Measurements from ENCODE around the gene TIGD1. TPM values are rescaled to one million over a fixed set of nuclear protein-coding genes. Genes with fewer than 3 reads are reported as not detected.

Gene TIGD1
- total and polyA plus RNA-seq, 2 experiments from 2014 or later, result 7.6 to 9.3 TPM

- no peak for DNase-seq (ENCODE audit: low spot score)
- peaks cover 8% of the 10 kb centered on the region for H3K4me1 ChIP-seq (ENCODE audit: insufficient read depth)
- H2AFZ ChIP-seq, result no peak overlapping the region
- Mint-ChIP-seq H3K4me3 (no peak overlapping the region), H3K4me1 (peaks cover 25% of the 10 kb centered on the region), H3K9me3 (peaks cover 8% of the 10 kb centered on the region; the same call in 2 of the 3 replicates), H3K27me3 (ENCODE audit: insufficient read depth, low read depth, poor library complexity) (peaks cover 2% of the 10 kb centered on the region), H3K36me3 (ENCODE audit: low read depth) (peaks cover 15% of the 10 kb centered on the region), H3K27ac (no peak overlapping the region)
- H3K4me3 ChIP-seq, result no peak overlapping the region
- H3K27ac ChIP-seq (ENCODE audit: low read depth), result no peak overlapping the region
- H4K20me1 ChIP-seq (replicated peaks; ENCODE audit: insufficient read depth), result peaks cover under 1% of the 10 kb centered on the region; the same call in 1 of the 2 replicates
- H3K4me2 ChIP-seq, result no peak overlapping the region
- no peak for ATAC-seq
- H3K79me2 ChIP-seq (replicated peaks; ENCODE audit: insufficient read depth), result no peaks in the 10 kb centered on the region
- 0 out of 2 replicates have a peak, but pooled peaks cover 8% of the 10 kb centered on the region for H3K9me2 ChIP-seq (ENCODE audit: insufficient read depth)
- no peak for TF ChIP-seq POLR2AphosphoS5 (IDR thresholded peaks at IDR 0.05; ENCODE audit: low read depth)
- no peak for TF ChIP-seq JUNB (IDR thresholded peaks at IDR 0.05; ENCODE audit: unreplicated experiment)
- no peaks in the 10 kb centered on the region for H3K27me3 ChIP-seq (ENCODE audit: insufficient read depth)
- no peaks in the 10 kb centered on the region for H3K36me3 ChIP-seq (ENCODE audit: insufficient read depth)
- H3F3A ChIP-seq (replicated peaks; ENCODE audit: low read depth), result no peaks in the 10 kb centered on the region
Measured at GRCh38 chr2:232587512-232587911, 37.2 kb upstream of the TIGD1 start.

GRCh38 chr2:232586943-232587505, 36.7 kb upstream of the TIGD1 start:
- Mint-ChIP-seq H3K9me3 (peaks cover 8% of the 10 kb centered on the region; the same call in 2 of the 3 replicates), H3K4me1 (peaks cover 25% of the 10 kb centered on the region), H3K4me3 (no peak overlapping the region), H3K36me3 (ENCODE audit: low read depth) (peaks cover 15% of the 10 kb centered on the region), H3K27me3 (ENCODE audit: insufficient read depth, low read depth, poor library complexity) (peaks cover 2% of the 10 kb centered on the region), H3K27ac (no peak overlapping the region)
- H4K20me1 ChIP-seq (replicated peaks; ENCODE audit: insufficient read depth), result peaks cover 3% of the 10 kb centered on the region; the same call in 1 of the 2 replicates
- no peaks in the 10 kb centered on the region for H3F3A ChIP-seq (replicated peaks; ENCODE audit: low read depth)
- H3K4me1 ChIP-seq (ENCODE audit: insufficient read depth), result peaks cover 8% of the 10 kb centered on the region
- no peaks in the 10 kb centered on the region for H3K79me2 ChIP-seq (replicated peaks; ENCODE audit: insufficient read depth)
- DNase-seq (ENCODE audit: low spot score) (no peak), ATAC-seq (no peak)
- H3K4me3 ChIP-seq, result no peak overlapping the region
- no peaks in the 10 kb centered on the region for H3K36me3 ChIP-seq (ENCODE audit: insufficient read depth)
- 0 out of 2 replicates have a peak, but pooled peaks cover 8% of the 10 kb centered on the region for H3K9me2 ChIP-seq (ENCODE audit: insufficient read depth)
- H2AFZ ChIP-seq, result no peak overlapping the region
- H3K4me2 ChIP-seq, result no peak overlapping the region
- no peak overlapping the region for H3K27ac ChIP-seq (ENCODE audit: low read depth)
- H3K27me3 ChIP-seq (ENCODE audit: insufficient read depth), result no peaks in the 10 kb centered on the region
- TF ChIP-seq EZH2 (IDR thresholded peaks at IDR 0.05; ENCODE audit: low read depth, unreplicated experiment), result no peak
- TF ChIP-seq REST (IDR thresholded peaks at IDR 0.05; ENCODE audit: unreplicated experiment), result no peak
- TF ChIP-seq ZNF114 (CRISPR knock-in tag; IDR thresholded peaks at IDR 0.05), result no peak
- TF ChIP-seq JUNB (IDR thresholded peaks at IDR 0.05; ENCODE audit: unreplicated experiment), result no peak
- TF ChIP-seq EZH2phosphoT487 (IDR thresholded peaks at IDR 0.05; ENCODE audit: unreplicated experiment), result no peak
- TF ChIP-seq ZNF331 (CRISPR knock-in tag; IDR thresholded peaks at IDR 0.05; ENCODE audit: low read depth), result no peak
- TF ChIP-seq CTCF (conservative IDR thresholded peaks at IDR 0.05; ENCODE audit: low read depth in 2 of 2), result no peak
- TF ChIP-seq ETS1 (IDR thresholded peaks at IDR 0.05), result no peak

Data from GM23338 (cell line).